HS-5 (cell line): ENCODE measurements around the gene MAVS.
"Not testable (repeated sequence)": the region's sequence is repeated elsewhere in the genome, so short reads cannot be mapped to it uniquely, and the experiment has no call there.

ENCODE experiments used
- DNase-seq: peaks from one replicate; pipeline ENCODE4 v3.0.0-alpha.2; 2012; ENCODE audit warnings: low read depth

The MAVS gene

GRCh38 chr20:3888622-3889488 is 42.2 kb downstream of the MAVS start, which contains the start of gene PANK2:
PANK2 (plus strand) TSS chr20:3889387.
- DNase-seq: peak; percentile 95

DNA sequence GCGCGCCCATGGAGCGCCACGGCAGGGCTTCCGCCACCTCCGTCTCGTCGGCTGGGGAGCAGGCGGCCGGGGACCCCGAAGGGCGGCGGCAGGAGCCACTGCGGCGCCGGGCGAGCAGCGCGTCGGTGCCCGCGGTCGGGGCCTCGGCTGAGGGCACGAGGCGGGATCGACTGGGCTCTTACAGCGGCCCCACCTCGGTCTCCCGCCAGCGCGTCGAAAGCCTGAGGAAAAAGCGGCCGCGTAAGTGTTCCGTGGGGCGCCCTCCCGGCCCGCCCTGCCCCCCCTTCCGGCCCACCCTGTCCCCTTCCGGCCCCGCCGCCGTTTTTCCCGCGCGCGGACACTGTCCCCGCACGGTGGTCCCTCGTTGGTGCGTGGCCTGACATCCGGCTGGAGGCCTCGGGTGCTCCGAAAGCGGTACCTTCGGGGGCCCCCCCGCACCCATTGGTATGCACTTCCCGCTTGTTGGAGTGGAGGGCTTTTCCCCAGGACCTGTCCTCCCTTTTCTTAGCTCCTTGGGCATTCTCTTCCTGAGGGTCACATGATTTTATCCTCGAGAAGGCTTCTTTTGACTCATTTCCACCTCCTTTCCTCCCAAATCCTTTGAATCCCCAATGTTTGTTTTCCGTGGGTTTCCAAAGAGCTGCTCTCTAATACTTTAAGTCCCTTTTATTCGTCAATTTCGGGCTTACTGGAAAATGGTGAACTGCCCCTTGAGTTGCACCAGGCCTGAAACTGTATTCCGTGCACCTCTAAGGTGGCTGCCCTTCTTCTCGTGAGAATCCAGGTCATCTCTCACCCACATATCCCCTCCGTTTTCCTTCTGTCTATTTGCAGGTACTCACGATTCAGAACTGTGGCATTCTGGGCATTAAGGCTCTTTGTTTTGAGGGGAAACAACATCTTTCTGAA is 43.1 kb downstream of the MAVS start:
- peak; percentile 16 for DNase-seq

DNA sequence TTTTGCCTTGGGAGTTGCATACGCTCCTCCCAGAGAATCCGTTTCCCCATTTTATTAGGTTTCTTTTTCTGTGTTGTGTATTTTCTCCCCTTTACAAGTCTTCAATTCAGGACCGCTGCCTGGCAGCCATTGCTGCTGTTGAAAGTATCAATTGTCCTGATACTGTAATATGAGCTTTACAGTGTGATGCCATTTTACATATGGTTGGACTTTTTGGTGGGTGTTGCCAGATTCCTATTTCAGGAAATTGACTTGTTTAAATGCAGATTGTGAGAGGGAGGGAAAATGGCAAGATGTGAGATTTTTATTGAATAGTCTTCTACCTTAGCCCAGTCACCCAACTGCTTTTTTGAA is 43.7 kb downstream of the MAVS start:
- peak; percentile 16 for DNase-seq

DNA sequence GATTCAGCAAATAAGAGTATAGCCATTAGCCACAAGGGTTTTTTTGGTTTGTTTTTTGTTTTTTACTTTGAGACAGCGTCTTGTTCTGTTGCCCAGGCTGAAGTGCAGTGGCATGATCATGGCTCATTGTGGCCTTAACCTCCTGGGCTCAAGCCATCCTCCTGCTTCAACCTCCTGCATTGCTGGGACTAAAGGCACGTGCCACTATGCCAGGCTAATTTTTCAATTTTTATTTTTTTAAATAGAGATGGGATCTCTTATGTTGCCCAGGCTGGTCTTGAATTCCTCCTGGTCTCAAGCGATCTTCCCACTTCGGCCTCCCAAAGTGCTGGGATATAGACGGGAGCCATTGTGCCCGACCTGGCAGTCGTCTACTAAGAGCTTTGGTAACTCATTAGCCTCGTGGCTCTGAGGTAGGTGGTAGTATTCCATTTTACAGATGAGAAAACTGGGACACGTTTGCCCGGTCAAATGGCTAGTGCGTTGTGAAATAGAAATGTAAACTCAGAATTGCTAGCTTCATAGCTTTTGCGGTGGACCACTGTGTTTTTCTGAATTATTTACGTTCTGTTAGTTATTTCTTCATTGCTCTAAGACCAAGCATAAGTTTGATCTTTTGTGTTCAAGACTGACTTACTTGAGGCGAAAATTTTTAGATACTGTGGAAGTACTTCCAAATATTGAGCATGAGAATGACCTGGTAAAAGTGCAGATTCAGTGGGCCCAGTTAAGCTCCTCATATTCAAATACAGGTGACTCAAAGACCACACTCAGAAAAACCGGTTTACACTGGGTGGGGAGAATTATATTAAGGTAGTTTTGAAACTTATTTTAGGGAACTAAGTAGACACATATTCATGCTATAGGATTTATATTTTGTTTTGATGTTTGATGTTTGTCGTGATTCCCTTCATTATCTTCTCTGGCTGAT is 44.6 kb downstream of the MAVS start:
- no peak for DNase-seq

DNA sequence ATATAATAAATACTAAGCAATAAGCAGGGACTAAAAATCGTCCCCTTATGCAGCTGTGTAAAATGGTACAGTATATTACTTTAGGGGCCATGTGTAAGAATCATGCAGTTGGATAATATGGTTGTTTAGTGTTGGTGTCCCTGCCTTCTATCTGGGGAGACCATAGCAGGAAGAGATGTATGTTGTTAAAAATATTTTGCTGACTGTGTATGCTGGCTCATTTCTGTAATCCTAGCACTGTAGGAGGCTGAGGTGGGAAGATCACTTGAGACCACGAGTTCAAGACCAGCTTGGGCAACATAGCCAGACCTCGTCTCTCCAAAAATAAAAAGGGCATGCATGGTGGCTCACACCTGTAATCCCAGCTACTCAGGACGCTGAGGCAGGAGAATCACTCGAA is 48.2 kb downstream of the MAVS start:
- no peak for DNase-seq

DNA sequence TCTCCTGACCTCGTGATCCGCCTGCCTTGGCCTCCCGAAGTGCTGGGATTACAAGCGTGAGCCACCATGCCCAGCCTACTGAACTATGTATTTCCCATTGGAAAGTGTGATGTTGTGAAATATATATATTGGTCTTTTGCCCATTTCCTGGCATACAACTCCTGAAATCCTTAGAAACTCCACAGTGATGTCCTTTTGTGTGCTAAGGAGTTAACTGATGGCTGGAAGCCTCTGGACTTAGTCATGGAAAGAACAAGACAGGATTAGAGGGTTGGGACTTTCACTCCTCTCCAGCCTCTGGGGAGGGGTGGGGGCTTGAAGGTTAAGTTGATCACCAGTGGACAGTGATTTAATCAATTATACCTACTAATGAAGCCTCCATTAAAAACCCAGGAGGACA is 49.7 kb downstream of the MAVS start:
- peak; percentile 32 for DNase-seq

- DNase-seq: no peak
These were observed 50.4 kb downstream of the MAVS start for GRCh38 chr20:3896853-3897583.

DNA sequence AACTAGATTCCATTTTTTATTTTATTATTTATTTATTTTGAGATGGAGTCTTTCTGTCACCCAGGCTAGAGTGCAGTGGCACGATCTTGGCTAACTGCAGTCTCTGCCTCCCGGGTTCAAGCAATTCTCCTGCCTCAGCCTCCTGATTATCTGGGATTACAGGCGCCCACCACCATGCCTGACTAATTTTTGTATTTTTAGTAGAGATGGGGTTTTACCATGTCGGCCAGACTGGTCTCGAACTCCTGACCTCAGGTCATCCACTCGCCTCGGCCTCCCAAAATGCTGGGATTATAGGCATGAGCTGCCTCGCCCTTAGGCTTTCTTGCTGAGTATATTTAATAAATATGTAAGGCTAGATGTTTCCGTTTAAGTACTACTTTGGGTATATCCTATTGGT is 51.5 kb downstream of the MAVS start:
- not testable (repeated sequence) for DNase-seq

- no peak for DNase-seq
These were observed 52.0 kb downstream of the MAVS start for GRCh38 chr20:3898639-3899038.

DNA sequence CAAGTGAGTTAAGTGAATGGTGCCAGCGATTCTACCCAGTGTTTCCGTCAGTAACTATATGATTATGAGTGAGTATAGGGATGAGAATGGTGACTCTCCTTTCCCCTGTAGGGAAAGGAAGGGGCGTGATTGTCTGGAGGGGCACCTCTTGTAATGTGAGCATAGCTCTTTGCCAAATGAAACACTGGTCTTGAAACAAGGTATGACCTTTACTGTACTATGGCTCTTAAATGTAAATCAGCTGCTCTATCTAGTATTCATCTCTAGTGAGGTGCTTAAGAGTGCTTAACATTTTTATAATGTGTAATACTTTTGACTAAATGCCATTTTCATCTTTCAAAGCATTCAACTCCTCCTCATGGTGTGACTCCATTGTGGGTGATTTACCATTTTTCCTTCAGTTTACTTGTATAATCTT is 53.6 kb downstream of the MAVS start:
- no peak for DNase-seq

DNA sequence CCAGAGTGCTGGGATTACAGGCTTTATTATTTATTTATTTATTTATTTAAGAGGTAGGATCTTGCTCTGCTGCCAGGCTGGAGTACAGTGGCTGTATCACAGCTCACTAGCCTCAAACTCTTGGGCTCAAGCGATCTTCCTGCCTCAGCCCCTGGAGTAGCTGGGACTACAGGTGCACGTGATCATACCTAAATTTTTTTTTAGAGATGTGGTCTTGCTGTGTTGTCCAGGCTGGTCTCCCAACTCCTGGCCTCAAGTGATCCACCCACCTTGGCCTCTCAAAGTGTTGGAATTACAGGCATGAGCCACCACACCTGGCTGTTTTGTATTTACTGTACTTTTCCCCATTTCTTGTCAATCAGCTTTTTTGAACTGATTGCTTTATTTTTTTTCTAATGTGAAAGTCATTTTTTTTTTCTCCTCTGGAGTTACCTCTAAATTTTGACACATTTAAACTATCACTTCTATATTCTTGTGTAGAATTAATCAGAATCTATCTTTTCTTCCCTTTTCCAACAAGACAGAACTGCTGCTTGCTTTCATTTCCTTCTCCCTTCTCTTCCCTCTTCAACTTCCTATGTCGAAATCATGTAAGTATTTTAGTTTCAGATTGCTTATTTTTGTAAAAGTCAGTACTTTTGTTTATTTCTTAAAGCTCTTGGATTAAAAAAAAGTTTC is 54.5 kb downstream of the MAVS start:
- DNase-seq: no peak

GRCh38 chr20:3901706-3902440 is 55.2 kb downstream of the MAVS start:
- DNase-seq: no peak

DNA sequence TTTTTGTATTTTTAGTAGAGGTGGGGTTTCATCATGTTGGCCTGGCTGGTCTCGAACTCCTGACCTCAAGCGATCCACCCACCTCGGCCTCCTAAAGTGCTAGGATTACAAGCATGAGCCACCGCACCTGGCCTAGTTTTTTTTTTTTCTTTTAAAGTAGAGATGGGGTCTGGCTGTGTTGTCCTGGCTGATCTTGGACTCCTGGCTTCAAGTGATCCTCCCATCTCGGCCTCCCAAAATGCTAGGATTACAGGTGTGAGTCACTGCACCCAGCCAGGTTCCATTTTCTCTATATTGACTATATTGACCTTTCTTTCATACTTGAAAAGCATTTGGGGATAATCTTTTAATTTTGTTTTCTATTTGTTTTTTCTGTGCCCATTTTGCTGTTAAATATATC is 55.8 kb downstream of the MAVS start:
- no peak for DNase-seq

DNA sequence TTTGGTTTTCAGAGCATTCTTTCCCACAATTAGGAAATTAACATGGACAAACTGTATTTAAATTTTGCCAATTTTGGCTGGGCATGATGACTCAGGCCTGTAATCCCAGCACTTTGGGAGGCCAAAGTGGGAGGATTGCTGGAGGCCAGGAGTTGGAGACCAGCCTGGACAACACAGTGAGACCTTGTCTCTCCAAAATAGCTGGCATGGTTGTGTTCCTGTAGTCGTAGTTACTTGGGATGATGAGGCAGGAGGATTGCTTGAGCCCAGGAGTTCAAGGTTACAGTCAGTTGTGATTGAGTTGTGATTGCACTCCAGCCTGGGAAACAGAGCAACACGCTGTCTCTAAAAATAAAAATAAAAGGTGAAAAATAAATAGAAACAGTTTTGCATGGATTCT is 57.6 kb downstream of the MAVS start:
- no peak for DNase-seq

- DNase-seq: no peak
These were observed 58.2 kb downstream of the MAVS start for GRCh38 chr20:3904857-3905256.

GRCh38 chr20:3906744-3907721 is 60.4 kb downstream of the MAVS start:
- DNase-seq: not testable (repeated sequence)

GRCh38 chr20:3908667-3909066 is 62.0 kb downstream of the MAVS start:
- no peak for DNase-seq

DNA sequence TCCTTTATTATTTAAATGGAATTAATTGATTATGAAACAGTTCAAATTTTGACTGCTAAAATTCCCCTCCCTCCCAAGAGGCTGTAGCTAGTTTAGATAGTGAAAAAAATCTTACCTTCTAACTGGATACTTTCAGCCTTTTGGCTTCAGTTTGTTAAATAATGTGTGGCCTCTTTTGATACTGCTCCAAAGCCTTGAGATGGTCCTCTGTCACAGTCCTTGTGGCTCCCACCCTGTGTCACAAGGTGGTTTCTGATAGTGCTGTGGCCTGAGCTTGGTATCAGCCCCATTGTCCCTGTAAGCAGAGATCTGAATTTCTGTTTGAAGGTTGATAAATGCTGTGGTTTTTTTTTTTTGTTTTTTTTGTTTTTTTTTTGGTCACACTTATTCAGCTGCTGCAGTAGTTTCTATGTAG is 63.3 kb downstream of the MAVS start:
- DNase-seq: no peak

DNA sequence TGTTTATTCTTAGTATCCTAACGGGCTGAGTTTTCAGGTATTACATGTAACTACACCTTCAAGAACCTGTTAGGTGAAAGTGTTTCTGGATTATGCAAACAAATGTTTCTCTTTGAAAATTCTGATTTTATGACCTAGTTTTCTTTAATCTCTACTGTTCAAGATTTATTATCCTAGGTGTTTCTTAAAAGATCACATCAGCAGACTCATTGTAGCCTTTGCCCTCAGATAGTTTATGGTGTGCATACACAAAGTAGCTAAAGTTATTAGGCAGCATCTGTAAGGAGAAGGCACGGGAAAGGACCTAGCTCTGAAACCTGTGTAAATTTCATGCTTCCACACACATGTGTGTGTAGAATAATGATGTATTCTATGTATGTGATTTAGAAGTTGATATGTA is 64.2 kb downstream of the MAVS start:
- no peak for DNase-seq
